GM18511 (cell line): ENCODE measurements around the gene BCL2L13.
"Not testable (repeated sequence)": the region's sequence is repeated elsewhere in the genome, so short reads cannot be mapped to it uniquely, and the experiment has no call there.

Experiments
- ATAC-seq: cut with Tn5 transposase; IDR thresholded peaks from one replicate; pipeline ENCODE4 v1.9.1; 2021; ENCODE audit warnings: mild to moderate bottlenecking, moderate library complexity; ENCODE audit not compliant: unreplicated experiment

Gene BCL2L13

GRCh38 chr22:17634696-17635095 is 3.9 kb upstream of the BCL2L13 start:
- ATAC-seq, result no peak

DNA sequence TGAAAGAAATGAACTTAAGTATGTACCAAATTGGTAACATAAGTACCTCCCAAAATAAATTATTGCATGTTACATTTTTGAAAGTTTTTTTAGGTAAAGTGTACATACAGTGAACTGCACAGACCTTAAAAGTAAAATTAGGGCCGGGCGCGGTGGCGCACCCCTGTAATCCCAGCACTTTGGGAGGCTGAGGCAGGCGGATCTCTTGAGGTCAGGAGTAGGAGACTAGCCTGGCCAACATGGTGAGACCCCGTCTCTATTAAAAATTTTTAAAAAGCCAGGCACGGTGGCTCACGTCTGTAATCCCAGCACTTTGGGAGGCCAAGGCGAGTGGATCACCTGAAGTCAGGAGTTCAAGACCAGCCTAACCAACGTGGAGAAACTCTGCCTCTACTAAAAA is 1.7 kb upstream of the BCL2L13 start:
- not testable (repeated sequence) for ATAC-seq

DNA sequence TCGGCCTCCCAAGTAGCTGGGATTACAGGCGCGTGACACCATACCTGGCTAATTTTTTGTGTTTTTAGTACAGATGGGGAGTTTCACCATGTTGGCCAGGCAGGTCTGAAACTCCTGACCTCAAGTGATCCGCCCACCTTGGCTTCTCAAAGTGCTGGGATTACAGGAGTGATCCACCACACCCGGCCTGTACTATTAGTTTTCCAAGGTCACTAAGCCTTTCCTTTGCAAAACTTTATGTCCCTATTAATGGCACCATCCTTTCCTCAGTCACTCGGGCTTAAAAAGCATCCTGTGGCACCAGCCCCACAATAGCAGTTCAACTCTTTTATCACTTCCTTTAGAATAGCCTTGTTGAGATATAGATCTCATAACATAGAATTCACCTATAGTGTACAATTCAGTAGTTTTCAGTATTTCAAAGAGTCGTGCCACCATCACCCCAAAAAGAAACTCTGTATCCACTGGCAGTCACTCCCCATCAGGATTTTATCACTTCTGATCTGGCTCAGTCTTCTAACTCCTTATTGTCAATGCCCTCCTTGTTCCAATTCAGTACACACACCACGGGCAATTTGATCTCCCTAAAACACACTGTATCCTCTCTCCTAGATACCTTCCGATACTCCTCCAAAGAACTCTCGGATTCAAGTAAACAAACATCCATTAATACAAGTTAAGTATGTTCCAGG is 921 bp upstream of the BCL2L13 start:
- no peak for ATAC-seq

DNA sequence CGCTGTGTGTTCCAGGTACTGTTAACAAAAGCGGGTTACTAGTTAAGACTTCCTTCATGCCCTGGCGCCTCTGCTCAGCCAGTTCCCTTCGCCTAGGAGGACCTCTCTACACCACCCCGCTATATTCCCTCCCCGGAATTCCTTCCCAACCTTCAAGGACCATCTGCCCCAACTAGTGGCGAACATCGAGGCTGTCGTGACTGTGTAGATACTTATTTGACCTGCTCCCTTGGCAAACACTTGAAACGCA is 450 bp upstream of the BCL2L13 start:
- peak; percentile 26 for ATAC-seq

DNA sequence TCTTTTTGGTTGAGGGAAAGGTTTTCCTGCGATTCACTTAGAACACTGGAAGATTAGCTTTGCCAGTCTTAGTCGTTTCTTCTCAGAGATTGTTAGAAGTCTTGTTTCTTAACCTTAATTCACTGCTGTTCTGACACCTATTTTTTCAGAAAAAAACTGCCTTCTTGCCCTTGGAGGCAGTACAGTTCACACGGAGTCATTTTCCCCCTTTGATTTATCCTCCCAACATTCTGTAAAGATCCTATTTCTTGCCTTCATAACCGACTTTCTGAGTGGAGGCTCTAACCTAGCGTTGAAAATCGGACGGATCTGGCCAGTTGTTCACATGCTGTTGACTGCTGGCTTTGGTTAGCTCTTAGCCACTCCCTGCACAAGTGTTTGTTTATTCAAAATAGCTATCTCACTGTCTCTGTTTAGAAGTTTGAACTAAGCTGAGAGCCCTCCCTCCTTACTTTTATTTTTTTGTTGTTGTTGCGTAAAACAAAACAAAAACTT is 737 bp downstream of the BCL2L13 start:
- ATAC-seq, result no peak

DNA sequence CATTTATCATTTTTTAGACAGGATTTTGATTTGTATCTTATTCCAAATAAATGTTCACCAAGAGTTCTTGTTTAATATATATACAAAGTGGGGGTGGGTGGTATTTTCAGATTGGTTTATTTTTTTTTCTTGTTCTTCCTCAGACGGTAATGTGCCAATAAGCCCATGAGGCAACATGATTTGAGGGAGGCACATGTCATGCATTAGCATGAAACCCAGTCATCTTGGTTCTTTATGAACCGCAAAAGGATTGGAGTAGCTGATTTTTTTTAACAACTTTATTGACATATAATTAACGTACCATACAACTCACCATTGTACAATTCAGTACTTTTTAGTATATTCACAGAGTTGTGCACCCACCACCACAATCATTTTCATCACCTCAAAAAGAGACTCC is 2.7 kb downstream of the BCL2L13 start:
- ATAC-seq, result no peak

- not testable (repeated sequence) for ATAC-seq
Observed at GRCh38 chr22:17642357-17642756, 3.8 kb downstream of the BCL2L13 start.

- no peak for ATAC-seq
Observed at GRCh38 chr22:17647452-17647851, 8.9 kb downstream of the BCL2L13 start.

- no peak for ATAC-seq
Observed at GRCh38 chr22:17647991-17648390, 9.4 kb downstream of the BCL2L13 start.

DNA sequence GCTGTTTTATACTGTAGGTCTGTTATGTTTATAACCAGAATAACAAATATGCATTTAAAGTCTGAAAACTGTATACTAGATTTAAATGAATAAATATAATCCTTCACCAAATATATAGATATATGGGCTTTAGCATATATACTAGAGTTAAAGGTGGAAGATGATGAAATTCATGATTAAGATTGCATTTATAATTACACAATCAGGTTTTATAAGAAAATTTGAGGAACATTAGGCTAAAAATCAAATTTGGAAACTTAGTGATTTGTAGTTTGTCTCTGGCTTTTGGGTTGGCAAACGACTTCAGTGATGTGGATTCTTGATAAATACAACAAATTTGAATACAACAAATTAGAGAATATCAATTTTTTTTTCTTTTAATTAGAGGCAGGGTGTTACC is 10.0 kb downstream of the BCL2L13 start:
- no peak for ATAC-seq

GRCh38 chr22:17655289-17655688 is 16.7 kb downstream of the BCL2L13 start:
- ATAC-seq, result no peak

GRCh38 chr22:17656870-17657395 is 18.4 kb downstream of the BCL2L13 start:
- ATAC-seq, result no peak

- ATAC-seq, result no peak
Observed at GRCh38 chr22:17664414-17665055, 26.0 kb downstream of the BCL2L13 start.

- no peak for ATAC-seq
Observed at GRCh38 chr22:17665248-17665647, 26.7 kb downstream of the BCL2L13 start.

GRCh38 chr22:17665854-17666253 is 27.3 kb downstream of the BCL2L13 start:
- ATAC-seq, result no peak

GRCh38 chr22:17671521-17672092 is 33.0 kb downstream of the BCL2L13 start:
- ATAC-seq, result not testable (repeated sequence)

DNA sequence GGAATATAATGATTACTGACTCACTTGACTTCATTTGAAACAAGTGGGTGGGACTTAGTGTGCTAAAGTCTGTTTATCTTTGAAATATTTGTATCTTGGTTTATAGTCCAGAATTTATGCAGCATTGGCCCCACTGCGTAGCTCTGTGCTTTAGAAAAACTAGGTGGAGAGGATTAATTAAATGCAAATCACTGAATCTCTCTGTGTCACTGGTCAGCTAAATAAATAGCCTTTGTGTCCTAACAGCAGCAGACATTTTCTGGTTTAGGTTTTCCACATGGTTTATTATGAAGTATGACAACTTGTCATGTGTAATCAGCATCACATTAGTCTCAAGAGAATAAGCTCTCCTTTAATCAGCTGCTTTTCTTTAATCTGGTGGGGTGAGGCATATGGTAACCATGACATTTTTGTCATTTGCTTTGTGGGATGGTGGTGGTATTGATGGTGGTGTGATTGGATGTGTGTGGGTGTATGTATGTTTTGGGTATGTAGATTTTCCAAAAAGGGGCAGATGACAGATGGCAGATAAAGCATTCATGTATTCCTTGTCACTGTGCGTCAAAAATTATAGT is 33.9 kb downstream of the BCL2L13 start:
- no peak for ATAC-seq

GRCh38 chr22:17674152-17674551 is 35.6 kb downstream of the BCL2L13 start:
- no peak for ATAC-seq

- no peak for ATAC-seq
Observed at GRCh38 chr22:17675584-17675983, 37.0 kb downstream of the BCL2L13 start.

DNA sequence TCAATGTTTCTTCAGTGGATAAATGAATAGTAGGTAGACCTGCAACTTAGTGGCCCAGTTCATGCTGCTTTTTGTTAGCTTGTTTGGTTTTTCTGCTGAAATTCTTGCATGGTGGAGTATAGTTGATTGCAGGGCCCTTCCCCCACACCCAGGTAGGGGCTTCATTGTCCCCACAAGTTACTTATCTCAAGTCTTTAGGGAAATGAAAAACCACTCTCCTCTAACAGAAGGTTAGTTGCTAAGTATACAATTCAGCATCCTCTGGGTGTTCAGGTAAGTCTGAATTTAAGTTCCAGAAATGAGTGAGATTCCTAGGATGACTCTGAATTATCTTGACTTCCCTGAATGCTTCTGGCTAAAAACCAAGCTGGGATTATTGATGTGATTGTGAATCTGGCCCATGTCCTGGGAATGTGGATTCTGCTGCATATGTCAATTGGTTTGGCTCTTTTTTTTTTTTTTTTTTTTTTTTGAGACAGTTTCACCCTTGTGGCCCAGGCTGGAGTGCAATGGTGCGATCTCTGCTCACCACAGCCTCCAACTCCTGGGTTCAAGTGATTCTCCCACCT is 40.3 kb downstream of the BCL2L13 start:
- no peak for ATAC-seq

DNA sequence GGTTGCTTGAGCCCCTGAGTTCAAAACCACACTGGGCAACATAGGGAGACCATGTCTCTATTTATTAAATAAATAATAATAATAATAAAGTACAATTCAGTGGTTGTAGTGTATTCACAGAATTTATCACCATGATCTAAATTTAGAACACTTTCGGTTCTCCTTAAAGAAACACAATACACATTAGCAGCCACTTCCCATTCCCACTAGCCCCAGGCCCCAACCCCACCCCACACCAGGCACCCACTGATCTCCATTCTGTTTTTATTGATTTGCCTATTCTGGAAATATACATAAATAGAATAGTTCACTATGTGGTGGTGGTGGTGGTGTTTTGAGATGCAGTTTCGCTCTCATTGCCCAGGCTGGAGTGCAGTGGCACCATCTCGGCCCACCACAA is 45.7 kb downstream of the BCL2L13 start:
- ATAC-seq, result no peak

DNA sequence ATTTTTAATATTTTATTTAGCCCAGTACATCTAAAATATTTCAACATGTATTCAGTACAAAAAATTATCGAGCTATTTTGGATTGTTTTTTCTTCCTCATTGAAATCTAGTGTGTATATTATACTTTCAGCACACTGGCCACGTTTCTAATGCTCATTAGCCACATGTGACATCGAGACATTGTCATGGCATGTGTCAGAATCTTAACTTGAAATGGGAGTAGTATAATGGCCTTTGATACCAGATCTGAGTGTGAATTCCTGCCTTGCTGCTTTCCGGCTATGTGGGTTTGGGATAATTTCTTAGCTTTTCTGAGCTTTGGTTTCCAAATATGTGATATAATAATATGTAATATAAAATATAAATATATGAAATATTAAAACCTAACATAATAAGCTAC is 54.3 kb downstream of the BCL2L13 start:
- no peak for ATAC-seq
